ENCODE results near the gene TRIM33. TPM values are rescaled to one million over a fixed set of nuclear protein-coding genes. Genes with fewer than 3 reads are reported as not detected.
A peak's percentile ranks its signal among the peaks of the same experiment; 100 is the strongest.

TRIM33 gene
- total RNA-seq: 24.0 to 28.7 TPM (median 24.0 TPM) in 3 replicates
- long read RNA-seq, full-length matches to known transcripts: 22 of 38 reads
- long read RNA-seq, partial matches to known transcripts: 7 of 38 reads
- long read RNA-seq, other reads (novel, unspliced or antisense): 9 of 38 reads

DNA sequence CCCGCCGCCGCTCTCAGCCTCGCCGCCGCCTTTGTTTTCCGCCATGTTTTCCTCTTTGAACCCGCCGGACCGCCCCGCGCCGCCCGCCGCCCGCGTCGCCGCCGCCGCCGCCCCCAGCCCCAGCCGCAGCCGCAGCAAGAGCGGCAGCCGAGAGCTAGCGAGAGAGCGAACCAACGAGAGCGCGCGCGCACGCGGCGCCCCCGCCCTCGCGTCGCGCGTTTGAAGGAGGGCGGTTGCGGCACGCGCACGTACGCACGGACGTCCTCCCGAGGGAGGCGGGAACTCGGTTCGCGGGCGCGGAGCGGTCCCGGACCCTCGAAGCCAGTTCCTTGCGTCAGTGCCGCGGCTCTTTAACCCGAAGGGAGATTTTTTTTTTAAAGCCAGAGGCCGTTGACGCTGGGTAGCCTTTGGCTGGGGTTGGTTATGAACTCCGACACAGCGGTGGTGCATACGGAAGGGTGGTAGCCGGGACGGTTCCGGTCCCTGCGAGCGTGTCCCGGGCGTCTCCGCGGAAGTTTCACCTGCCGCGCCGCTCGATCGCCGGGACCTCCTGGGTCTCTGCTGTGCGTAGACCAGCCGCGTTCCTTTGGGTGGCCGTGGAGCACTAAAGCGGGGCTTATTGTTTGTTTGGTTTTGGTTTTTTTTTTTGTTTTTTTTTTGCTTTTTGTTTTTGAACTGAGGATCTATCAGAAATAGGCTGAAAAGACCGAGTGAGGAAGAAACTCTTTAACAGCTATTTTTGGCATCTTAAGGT lies at the start of gene TRIM33:
TRIM33 (minus strand) TSS at position 172 of the 754 bp plus-strand sequence; CDS start at position 45, 127 bp downstream.
- H3K27me3 Mint-ChIP-seq (ENCODE audit: low read depth): no peaks in the 10 kb centered on the region
- H3K27ac Mint-ChIP-seq (ENCODE audit: unreplicated experiment): peak within 1 kb of the TSS; percentile 87
- TF ChIP-seq CTCF (IDR thresholded peaks at IDR 0.05): no peak
- peak within 1 kb of the TSS; percentile 93 for H3K4me3 Mint-ChIP-seq (ENCODE audit: unreplicated experiment)
- DNase-seq (ENCODE audit: low spot score): peak; percentile 96
- H3K9me3 Mint-ChIP-seq (ENCODE audit: low read depth): no peaks in the 10 kb centered on the region
- H3K4me1 Mint-ChIP-seq (ENCODE audit: low read depth): peaks cover 45% of the 10 kb centered on the region
- H3K36me3 Mint-ChIP-seq (ENCODE audit: low read depth): no peaks in the 10 kb centered on the region

DNA sequence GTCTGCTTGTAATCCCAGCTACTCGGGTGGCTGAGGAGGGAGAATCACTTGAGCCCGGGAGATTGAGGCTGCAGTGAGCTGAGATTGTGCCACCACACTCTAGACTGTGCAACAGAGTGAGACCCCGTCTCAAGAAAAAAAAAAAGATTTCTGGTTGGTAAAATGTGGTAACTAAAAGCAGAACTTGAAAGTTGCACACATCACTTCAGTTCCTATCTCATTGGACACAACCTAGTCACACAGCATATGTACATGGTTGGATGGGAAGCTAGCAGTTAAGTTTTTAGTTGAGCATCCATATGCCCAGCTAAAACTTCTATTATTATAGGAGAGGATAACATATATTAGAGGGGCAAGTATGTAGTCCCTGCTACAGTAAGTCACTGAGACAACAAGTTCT lies 48.4 kb upstream of the TRIM33 start:
- H3K27me3 Mint-ChIP-seq (ENCODE audit: low read depth): no peaks in the 10 kb centered on the region
- H3K4me1 Mint-ChIP-seq (ENCODE audit: low read depth): no peaks in the 10 kb centered on the region
- no peak overlapping the region for H3K27ac Mint-ChIP-seq (ENCODE audit: unreplicated experiment)
- DNase-seq (ENCODE audit: low spot score): no peak
- no peaks in the 10 kb centered on the region for H3K9me3 Mint-ChIP-seq (ENCODE audit: low read depth)
- no peaks in the 10 kb centered on the region for H3K36me3 Mint-ChIP-seq (ENCODE audit: low read depth)
- H3K4me3 Mint-ChIP-seq (ENCODE audit: unreplicated experiment): no peak overlapping the region
- TF ChIP-seq CTCF (IDR thresholded peaks at IDR 0.05): no peak

GRCh38 chr1:114558544-114558943 lies 47.5 kb upstream of the TRIM33 start:
- Mint-ChIP-seq H3K36me3 (ENCODE audit: low read depth) (no peaks in the 10 kb centered on the region), H3K4me3 (ENCODE audit: unreplicated experiment) (no peak overlapping the region)
- TF ChIP-seq CTCF (IDR thresholded peaks at IDR 0.05): peak; percentile 64

DNA sequence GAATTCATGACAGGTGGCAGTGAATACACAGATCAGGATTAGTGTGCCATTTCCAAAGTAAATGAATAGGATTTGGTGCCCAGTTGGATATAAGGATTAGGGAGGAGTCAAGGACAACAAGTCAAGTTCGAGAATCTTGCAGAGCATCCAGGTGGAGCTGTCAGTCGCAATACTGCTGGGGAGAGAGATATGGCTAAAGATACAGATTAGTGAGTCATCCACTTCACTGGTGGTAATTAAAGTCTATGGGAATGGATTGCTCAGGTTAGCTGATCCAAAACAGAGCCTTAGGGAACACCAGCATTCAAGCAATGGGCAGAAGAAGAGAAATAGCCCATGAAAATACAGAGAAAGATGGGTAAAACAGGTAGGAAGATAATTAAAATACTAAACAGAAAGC lies 43.6 kb upstream of the TRIM33 start:
- Mint-ChIP-seq H3K27ac (ENCODE audit: unreplicated experiment) (no peak overlapping the region), H3K36me3 (ENCODE audit: low read depth) (no peaks in the 10 kb centered on the region), H3K27me3 (ENCODE audit: low read depth) (no peaks in the 10 kb centered on the region), H3K4me1 (ENCODE audit: low read depth) (no peaks in the 10 kb centered on the region), H3K4me3 (ENCODE audit: unreplicated experiment) (no peak overlapping the region), H3K9me3 (ENCODE audit: low read depth) (no peaks in the 10 kb centered on the region)
- DNase-seq (ENCODE audit: low spot score): no peak
- TF ChIP-seq CTCF (IDR thresholded peaks at IDR 0.05): no peak

More at GRCh38 chr1:114558544-114558943, 47.5 kb upstream of the TRIM33 start:
- Mint-ChIP-seq H3K4me1 (ENCODE audit: low read depth) (no peaks in the 10 kb centered on the region), H3K27me3 (ENCODE audit: low read depth) (no peaks in the 10 kb centered on the region), H3K9me3 (ENCODE audit: low read depth) (no peaks in the 10 kb centered on the region), H3K27ac (ENCODE audit: unreplicated experiment) (no peak overlapping the region)
- DNase-seq (ENCODE audit: low spot score): no peak

DNA sequence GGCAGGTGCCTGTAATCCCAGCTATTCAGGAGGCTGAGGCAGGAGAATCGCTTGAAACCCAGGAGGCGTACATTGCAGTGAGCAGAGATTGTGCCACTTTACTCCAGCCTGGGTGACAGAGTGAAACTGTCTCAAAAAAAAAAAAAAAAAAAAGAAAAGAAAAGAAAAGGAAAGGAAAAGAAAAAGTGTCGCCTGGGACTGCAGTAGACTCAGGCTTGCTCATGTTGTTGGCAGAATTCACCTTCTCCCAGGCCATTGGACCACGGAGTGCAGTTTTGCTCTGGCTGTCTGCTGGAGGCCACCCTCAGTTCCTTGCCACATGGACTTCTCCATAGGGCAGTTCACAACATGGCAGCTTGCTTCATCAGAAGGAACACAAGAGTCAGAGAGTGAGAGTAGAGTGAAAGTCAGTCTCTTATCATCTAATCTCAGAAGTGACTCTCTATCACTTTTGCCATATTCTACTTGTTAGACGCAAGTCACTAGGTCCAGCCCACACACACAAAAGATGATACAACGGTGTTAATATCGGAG lies 41.2 kb upstream of the TRIM33 start:
- Mint-ChIP-seq H3K4me1 (ENCODE audit: low read depth) (no peaks in the 10 kb centered on the region), H3K4me3 (ENCODE audit: unreplicated experiment) (no peak overlapping the region), H3K36me3 (ENCODE audit: low read depth) (no peaks in the 10 kb centered on the region), H3K9me3 (ENCODE audit: low read depth) (no peaks in the 10 kb centered on the region), H3K27me3 (ENCODE audit: low read depth) (peaks cover 2% of the 10 kb centered on the region), H3K27ac (ENCODE audit: unreplicated experiment) (no peak overlapping the region)
- TF ChIP-seq CTCF (IDR thresholded peaks at IDR 0.05): no peak
- DNase-seq (ENCODE audit: low spot score): no peak
